ENCODE data around the gene CD300LG.
"Not testable (repeated sequence)": the region's sequence is repeated elsewhere in the genome, so short reads cannot be mapped to it uniquely, and the experiment has no call there.

CD300LG gene

DNA sequence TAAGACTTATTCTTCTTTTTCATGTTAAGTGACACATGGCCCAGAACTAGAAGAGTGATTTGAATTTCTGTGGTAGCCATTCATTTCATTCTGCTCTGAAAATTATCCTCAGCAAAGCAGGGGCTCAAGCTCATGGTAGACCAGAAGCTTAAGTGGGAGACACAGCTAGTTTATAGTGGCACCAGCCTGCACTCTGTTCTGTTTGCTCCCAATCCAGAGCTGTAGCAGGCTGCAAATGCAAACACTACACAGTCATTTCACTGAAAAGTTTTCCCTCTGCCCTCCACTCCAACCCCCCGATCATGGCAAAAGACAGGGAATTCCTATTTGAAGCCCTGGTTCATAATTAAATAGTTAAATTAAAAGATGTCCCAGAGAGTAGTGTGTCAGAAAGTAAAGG is 43.3 kb downstream of the CD300LG start:
- no peak overlapping the region for H3K4me3 ChIP-seq (ENCODE audit: low read length)
- no peak for DNase-seq (ENCODE audit: low read depth)
- TF ChIP-seq, protein P1, sequence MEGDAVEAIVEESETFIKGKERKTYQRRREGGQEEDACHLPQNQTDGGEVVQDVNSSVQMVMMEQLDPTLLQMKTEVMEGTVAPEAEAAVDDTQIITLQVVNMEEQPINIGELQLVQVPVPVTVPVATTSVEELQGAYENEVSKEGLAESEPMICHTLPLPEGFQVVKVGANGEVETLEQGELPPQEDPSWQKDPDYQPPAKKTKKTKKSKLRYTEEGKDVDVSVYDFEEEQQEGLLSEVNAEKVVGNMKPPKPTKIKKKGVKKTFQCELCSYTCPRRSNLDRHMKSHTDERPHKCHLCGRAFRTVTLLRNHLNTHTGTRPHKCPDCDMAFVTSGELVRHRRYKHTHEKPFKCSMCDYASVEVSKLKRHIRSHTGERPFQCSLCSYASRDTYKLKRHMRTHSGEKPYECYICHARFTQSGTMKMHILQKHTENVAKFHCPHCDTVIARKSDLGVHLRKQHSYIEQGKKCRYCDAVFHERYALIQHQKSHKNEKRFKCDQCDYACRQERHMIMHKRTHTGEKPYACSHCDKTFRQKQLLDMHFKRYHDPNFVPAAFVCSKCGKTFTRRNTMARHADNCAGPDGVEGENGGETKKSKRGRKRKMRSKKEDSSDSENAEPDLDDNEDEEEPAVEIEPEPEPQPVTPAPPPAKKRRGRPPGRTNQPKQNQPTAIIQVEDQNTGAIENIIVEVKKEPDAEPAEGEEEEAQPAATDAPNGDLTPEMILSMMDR (conservative IDR thresholded peaks at IDR 0.05; ENCODE audit: low read depth, low read length) = no peak

DNA sequence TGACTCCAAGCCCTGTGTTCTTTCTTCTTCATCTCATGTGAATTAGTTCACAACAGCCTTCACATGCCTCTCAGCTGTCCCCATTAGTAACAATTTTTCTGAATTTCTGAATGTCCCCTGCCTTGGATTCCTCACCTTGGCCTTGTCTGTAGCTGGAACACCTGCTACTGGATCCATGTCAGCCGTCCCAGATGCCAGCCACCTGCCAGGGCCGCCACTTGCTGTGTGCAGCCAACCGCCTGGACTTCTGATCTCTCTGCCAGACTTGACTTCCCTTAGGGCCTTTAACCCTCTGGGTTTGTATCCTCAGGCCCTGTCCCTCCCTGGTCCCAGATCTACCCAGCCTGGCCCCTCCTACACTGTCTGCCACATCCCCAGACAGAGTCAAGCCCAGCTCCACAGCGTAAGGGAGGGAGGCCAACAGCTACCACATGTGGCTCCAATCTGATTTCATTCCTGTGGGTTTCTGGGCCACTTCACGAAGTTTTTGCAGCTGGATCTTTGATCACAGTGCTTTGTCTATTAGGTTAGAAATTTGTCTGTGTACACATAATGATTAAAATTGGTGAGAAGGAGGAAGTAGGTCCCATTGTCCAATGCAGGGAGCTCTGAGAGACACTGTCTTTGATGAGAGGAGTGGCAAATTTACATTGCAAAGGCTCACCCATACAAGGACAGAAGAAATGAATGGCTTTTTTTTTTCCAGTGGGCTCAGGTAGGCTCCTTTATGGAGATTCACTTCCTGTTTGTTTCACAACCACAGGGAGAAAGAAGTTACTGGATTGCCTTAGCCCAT is 45.1 kb downstream of the CD300LG start:
- no peak overlapping the region for H3K4me3 ChIP-seq (ENCODE audit: low read length)
- TF ChIP-seq, protein P1 (conservative IDR thresholded peaks at IDR 0.05; ENCODE audit: low read depth, low read length) = no peak
- DNase-seq (ENCODE audit: low read depth) = no peak

DNA sequence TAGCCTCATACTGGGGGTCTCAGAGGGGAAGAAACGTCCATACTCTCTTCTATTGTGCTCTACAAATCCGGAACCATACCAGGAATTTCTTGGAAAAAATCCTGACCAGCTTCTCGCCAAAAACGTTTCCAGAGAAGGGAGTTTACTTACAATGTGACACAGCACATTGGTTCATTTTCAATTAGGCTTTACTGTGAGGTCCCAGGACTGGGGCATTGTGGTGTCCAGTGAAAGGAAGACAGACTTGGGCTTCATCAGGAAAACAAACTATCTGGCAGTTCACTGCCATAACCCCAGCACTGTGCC is 45.6 kb downstream of the CD300LG start:
- H3K4me3 ChIP-seq (ENCODE audit: low read length) = no peak overlapping the region
- TF ChIP-seq, protein P1 (conservative IDR thresholded peaks at IDR 0.05; ENCODE audit: low read depth, low read length) = no peak
- DNase-seq (ENCODE audit: low read depth) = no peak

DNA sequence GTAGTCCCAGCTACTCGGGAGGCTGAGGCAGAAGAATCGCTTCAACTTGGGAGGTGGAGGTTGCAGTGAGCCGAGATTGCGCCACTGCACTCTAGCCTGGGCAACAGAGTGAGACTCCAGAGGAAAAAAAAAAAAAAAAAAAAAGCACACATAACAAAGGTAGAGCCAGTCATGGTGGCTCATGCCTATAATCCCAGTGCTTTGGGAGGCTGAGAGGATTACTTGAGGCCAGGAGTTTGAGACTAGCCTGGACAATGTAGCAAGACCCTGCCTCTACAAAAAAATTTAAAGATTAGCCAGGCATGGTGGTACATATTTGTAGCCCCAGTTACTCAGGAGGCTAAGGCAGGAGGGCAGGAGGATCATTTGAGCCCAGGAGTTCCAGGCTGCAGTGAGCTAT is 47.5 kb downstream of the CD300LG start:
- H3K4me3 ChIP-seq (ENCODE audit: low read length); DNase-seq (ENCODE audit: low read depth): not testable (repeated sequence)

DNA sequence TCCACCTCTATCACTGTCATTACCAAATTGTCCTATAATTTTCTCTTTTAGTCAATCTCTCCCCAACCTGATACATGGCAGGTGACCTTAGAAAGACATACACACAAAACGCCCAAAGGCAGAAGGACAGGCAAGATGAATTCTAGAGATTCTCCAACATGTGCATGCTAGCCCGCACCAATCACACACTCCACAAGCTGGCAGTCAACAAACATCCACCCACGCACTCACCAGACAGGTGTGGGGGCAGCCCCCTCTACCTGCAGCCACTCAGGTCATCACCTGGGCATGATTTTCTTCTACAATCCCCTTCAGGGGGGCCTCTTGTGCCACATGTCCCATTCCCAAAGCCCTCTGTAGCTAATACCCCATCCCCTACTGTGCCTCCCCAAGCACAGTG is 50.9 kb downstream of the CD300LG start:
- no peak for DNase-seq (ENCODE audit: low read depth)
- TF ChIP-seq, protein P1 (conservative IDR thresholded peaks at IDR 0.05; ENCODE audit: low read depth, low read length) = no peak
- H3K4me3 ChIP-seq (ENCODE audit: low read length) = no peak overlapping the region

DNA sequence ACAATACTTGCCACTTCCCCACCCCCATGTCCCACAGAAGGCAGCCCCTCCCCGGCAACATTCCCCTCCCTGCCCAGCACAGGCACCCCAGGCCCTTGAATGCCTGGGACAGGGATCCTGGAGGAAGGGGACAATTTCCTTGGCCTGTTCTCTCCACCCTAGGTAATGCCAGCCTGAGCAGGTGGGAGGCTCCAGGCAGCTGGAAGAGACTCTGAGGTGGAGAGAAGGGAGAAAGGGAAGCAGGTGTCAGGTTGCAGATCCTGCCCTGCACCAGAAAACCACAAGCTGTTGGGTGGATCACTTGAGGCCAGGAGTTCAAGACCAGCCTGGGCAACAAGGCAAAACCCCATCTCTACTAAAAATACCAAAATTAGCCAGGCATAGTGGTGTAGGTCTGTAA is 51.5 kb downstream of the CD300LG start:
- TF ChIP-seq, protein P1 (conservative IDR thresholded peaks at IDR 0.05; ENCODE audit: low read depth, low read length) = no peak
- H3K4me3 ChIP-seq (ENCODE audit: low read length) = no peak overlapping the region
- DNase-seq (ENCODE audit: low read depth) = no peak

DNA sequence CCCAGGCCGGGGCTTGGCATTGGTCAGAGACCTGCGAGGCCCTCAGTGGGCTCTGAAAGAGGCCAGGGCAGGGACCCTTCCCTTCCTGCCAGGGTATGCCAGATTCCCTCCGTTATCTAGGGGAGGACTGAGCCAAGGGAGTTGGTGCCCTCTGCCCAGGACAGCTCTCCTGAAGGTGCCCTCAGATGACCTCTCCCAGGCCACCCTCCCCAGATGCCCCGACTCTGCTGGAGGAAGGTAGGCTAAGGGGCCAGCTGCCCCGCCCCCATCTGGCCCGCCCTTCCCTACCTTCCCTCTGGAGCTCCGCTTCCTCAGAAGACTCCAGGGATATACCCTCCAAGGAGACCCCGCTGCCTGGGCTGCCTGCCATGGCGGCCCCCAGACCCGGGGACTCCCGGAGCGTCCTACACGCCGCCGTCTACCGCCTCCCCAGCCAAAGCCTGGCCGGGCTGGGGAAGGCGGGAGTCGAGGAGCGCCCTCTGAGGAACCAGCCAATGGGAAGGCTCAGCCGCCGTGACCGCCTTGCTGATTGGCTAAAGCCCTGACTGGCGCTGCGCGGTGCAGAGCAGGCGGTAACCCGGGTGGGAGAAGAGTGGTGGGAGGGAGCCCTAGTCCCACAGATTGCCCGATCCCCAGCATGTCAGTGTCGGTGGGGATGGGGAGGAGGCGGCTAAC is 53.3 kb downstream of the CD300LG start:
- peak overlapping the region; percentile 57 for H3K4me3 ChIP-seq (ENCODE audit: low read length)
- TF ChIP-seq, protein P1 (conservative IDR thresholded peaks at IDR 0.05; ENCODE audit: low read depth, low read length) = no peak
- peak; percentile 33 for DNase-seq (ENCODE audit: low read depth)

Data from retinal pigment epithelial cell (primary cell).